ENCODE results near the gene ENPP3. TPM values are rescaled to one million over a fixed set of nuclear protein-coding genes. Genes with fewer than 3 reads are reported as not detected.

The ENPP3 gene
- total and polyA plus RNA-seq, 9 of the 15 experiments (the other 6 are each of a cell fraction or from before 2014, with no cell fraction given) = 14.0 to 32.8 (median 21.6) TPM

DNA sequence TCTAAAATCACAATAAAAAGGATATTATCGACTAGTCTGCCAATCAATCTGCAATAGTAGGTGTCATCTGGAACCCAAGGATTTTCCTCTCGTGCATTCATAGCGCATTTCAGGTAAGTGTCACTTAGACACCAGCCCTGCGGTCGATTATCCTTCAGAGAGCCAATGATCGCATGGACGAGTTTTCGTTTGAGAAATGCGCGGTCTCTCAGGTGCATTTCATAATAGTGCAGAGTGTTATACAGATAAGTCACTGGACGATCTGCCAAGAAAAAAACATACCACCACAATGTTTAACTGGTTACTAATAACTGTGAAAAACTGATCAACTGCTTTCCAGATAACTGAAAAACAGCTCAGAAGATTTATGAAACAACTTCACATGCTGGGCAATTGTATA is 43.0 kb upstream of the ENPP3 start:
- no peak for ATAC-seq
- Histone ChIP-seq H2AFZ (ENCODE audit: low read depth, low read length) (no peak overlapping the region), H3K4me3 (no peak overlapping the region), H3K79me2 (ENCODE audit: control insufficient read depth, insufficient read depth, low read length) (no peaks in the 10 kb centered on the region), H3K4me1 (replicated peaks in 1 of 2; ENCODE audit: control insufficient read depth in 2 of 2, insufficient read depth in 2 of 2, low read length in 2 of 2) (no peaks in the 10 kb centered on the region), H3K36me3 (ENCODE audit: control insufficient read depth, insufficient read depth, low read length) (peaks cover 82% of the 10 kb centered on the region), H3K9ac (ENCODE audit: insufficient read depth in 1 of 2, low read depth in 2 of 2, low read length in 2 of 2) (no peak overlapping the region), H3K4me2 (ENCODE audit: insufficient read depth, low read length) (no peak overlapping the region), H4K20me1 (replicated peaks; ENCODE audit: control insufficient read depth, insufficient read depth, low read length) (no peaks in the 10 kb centered on the region), H3K27ac (ENCODE audit: extremely low read depth, low read depth, low read length) (no peak overlapping the region), H3K27me3 (ENCODE audit: control insufficient read depth in 2 of 2, insufficient read depth in 2 of 2, low read length in 2 of 2) (no peaks in the 10 kb centered on the region), H3K9me1 (ENCODE audit: control insufficient read depth, insufficient read depth, low read length) (no peaks in the 10 kb centered on the region), H3K9me3 (replicated peaks; ENCODE audit: control insufficient read depth, insufficient read depth, low read depth, low read length) (no peaks in the 10 kb centered on the region)
- intact Hi-C loops (cut with micrococcal nuclease) = no loop called here
- 94% methylated on average over 11 of the region's 11 CpGs for WGBS (ENCODE audit: insufficient coverage, low coverage, missing lambda C conversion rate)
- CTCF ChIA-PET (ENCODE audit: low intra/inter-chr PET ratio) = no interaction called here
- FAIRE-seq = no peak
- POLR2A ChIA-PET = no interaction called here
- in situ Hi-C loops (cut with MboI) = no loop called here
- TF ChIP-seq DMBX1 (CRISPR knock-in tag; IDR thresholded peaks at IDR 0.05; ENCODE audit: borderline replicate concordance) (no peak), ZNF699 (CRISPR knock-in tag; IDR thresholded peaks at IDR 0.05; ENCODE audit: insufficient replicate concordance) (no peak), CEBPB (tag; IDR thresholded peaks at IDR 0.05) (no peak), CREBBP (IDR thresholded peaks at IDR 0.05; ENCODE audit: low read depth, low read length) (no peak), HDAC8 (tag; IDR thresholded peaks at IDR 0.05) (no peak)
- TF ChIP-seq, protein P1, sequence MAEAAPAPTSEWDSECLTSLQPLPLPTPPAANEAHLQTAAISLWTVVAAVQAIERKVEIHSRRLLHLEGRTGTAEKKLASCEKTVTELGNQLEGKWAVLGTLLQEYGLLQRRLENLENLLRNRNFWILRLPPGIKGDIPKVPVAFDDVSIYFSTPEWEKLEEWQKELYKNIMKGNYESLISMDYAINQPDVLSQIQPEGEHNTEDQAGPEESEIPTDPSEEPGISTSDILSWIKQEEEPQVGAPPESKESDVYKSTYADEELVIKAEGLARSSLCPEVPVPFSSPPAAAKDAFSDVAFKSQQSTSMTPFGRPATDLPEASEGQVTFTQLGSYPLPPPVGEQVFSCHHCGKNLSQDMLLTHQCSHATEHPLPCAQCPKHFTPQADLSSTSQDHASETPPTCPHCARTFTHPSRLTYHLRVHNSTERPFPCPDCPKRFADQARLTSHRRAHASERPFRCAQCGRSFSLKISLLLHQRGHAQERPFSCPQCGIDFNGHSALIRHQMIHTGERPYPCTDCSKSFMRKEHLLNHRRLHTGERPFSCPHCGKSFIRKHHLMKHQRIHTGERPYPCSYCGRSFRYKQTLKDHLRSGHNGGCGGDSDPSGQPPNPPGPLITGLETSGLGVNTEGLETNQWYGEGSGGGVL (CRISPR knock-in tag; IDR thresholded peaks at IDR 0.05) = no peak
- DNase-seq (ENCODE audit: extremely low read depth in 1 of 4, low spot score in 3 of 4) = no peak
- BruUV-seq (replicated peaks) = no TSS peak
